Measurements from ENCODE around the gene NVL.

The NVL gene

GRCh38 chr1:224359207-224359606 is 29.2 kb upstream of the NVL start:
- ATAC-seq, result no peak
- no peak for TF ChIP-seq GLIS3 (CRISPR knock-in tag; IDR thresholded peaks at IDR 0.05)
- no peak for TF ChIP-seq SNAI2 (CRISPR knock-in tag; IDR thresholded peaks at IDR 0.05)

- ATAC-seq, result no peak
- TF ChIP-seq PATZ1 (CRISPR knock-in tag; IDR thresholded peaks at IDR 0.05; ENCODE audit: borderline replicate concordance) (no peak), ZFP30 (CRISPR knock-in tag; IDR thresholded peaks at IDR 0.05) (no peak), OSR1 (CRISPR knock-in tag; IDR thresholded peaks at IDR 0.05) (no peak), ARNTL (CRISPR knock-in tag; IDR thresholded peaks at IDR 0.05; ENCODE audit: borderline replicate concordance, low read depth) (no peak), ZC3H10 (CRISPR knock-in tag; IDR thresholded peaks at IDR 0.05) (no peak), TOX (CRISPR knock-in tag; IDR thresholded peaks at IDR 0.05; ENCODE audit: borderline replicate concordance) (no peak), ZNF70 (CRISPR knock-in tag; IDR thresholded peaks at IDR 0.05) (no peak), ISL1 (CRISPR knock-in tag; IDR thresholded peaks at IDR 0.05) (no peak), GLIS3 (CRISPR knock-in tag; IDR thresholded peaks at IDR 0.05) (no peak)
These were observed 28.3 kb upstream of the NVL start for GRCh38 chr1:224358237-224358636.

GRCh38 chr1:224357626-224358124 is 27.7 kb upstream of the NVL start:
- TF ChIP-seq CSRNP3 (CRISPR knock-in tag; IDR thresholded peaks at IDR 0.05), result no peak
- TF ChIP-seq TOX (CRISPR knock-in tag; IDR thresholded peaks at IDR 0.05; ENCODE audit: borderline replicate concordance), result no peak
- TF ChIP-seq TSHZ2 (CRISPR knock-in tag; IDR thresholded peaks at IDR 0.05), result no peak
- TF ChIP-seq ZFP30 (CRISPR knock-in tag; IDR thresholded peaks at IDR 0.05), result no peak
- no peak for TF ChIP-seq ZNF70 (CRISPR knock-in tag; IDR thresholded peaks at IDR 0.05)
- TF ChIP-seq ZNF8 (CRISPR knock-in tag; IDR thresholded peaks at IDR 0.05), result no peak
- no peak for TF ChIP-seq ARNTL (CRISPR knock-in tag; IDR thresholded peaks at IDR 0.05; ENCODE audit: borderline replicate concordance, low read depth)
- TF ChIP-seq OSR1 (CRISPR knock-in tag; IDR thresholded peaks at IDR 0.05), result no peak
- TF ChIP-seq ZC3H10 (CRISPR knock-in tag; IDR thresholded peaks at IDR 0.05), result no peak
- no peak for TF ChIP-seq ZNF565 (CRISPR knock-in tag; conservative IDR thresholded peaks at IDR 0.05; ENCODE audit: low read depth)
- TF ChIP-seq RARB (CRISPR knock-in tag; IDR thresholded peaks at IDR 0.05), result no peak
- TF ChIP-seq PATZ1 (CRISPR knock-in tag; IDR thresholded peaks at IDR 0.05; ENCODE audit: borderline replicate concordance), result no peak
- no peak for TF ChIP-seq CREB5 (CRISPR knock-in tag; IDR thresholded peaks at IDR 0.05; ENCODE audit: low read depth)
- TF ChIP-seq BACH2 (CRISPR knock-in tag; IDR thresholded peaks at IDR 0.05; ENCODE audit: borderline replicate concordance), result no peak
- ATAC-seq, result peak; percentile 25
